Measurements from ENCODE around the gene LPAR6.
"Not testable (repeated sequence)": the region's sequence is repeated elsewhere in the genome, so short reads cannot be mapped to it uniquely, and the experiment has no call there.

Gene LPAR6, protein sequence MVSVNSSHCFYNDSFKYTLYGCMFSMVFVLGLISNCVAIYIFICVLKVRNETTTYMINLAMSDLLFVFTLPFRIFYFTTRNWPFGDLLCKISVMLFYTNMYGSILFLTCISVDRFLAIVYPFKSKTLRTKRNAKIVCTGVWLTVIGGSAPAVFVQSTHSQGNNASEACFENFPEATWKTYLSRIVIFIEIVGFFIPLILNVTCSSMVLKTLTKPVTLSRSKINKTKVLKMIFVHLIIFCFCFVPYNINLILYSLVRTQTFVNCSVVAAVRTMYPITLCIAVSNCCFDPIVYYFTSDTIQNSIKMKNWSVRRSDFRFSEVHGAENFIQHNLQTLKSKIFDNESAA

DNA sequence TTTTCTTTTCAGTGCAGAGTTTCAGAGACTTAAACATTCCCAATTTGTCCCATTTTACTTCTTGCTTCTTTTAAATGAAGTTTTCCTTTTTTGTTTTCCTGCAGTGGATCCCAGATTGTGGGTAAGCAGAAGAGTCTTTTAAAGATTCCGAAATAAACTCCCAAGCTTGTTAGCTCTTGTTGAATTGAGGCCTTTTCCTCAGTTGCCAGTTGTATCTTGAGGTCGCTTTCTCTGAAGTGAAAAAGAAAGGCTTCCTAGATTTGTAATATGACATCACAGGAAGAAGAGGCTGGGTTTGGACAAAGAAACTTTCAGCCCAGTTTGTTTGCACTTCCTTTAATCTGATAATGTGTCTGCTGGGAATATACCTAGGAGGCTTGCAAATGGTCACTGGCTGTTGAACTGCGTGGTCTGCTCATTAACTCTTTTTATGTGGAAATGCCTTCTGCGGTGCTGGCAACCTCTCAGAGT is at the start of gene LPAR6:
LPAR6 (minus strand) TSS at position 233 of the 471 bp plus-strand sequence. CDS start 690 bp downstream, outside the sequence.
- DNase-seq = no peak

DNA sequence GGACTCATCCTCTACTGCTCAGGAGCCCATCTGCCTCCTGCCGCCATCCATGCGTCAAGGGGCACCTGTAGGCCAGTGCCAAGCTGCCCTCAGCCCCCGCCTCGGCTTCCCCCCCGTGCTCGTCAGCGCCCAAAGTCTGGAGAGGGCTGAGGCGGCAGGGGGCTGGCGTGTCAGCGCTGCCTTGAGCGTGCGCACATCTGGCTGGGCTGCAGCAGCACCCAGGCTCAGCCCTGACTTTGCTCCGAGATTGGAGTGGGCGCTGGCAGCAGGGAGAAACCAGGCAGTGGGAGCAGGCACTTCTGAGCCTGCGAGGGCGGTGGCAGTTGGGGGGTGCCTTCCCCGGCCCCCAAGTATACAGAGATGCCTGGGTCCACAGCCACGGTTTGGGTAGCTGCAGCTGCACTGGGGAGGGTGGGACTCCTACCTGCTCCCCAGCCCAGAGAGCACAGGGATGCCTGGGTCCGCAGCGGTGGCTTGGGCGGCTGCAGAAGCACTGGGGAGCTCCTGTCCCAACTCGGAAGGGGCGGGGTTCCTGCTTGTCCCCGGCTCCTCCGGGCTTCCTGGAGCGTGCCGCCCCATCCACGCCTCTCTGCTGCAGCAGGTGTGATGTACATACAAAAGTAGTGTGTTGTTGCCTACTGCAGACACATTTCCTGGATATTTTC is 44.8 kb upstream of the LPAR6 start:
- DNase-seq = no peak

DNA sequence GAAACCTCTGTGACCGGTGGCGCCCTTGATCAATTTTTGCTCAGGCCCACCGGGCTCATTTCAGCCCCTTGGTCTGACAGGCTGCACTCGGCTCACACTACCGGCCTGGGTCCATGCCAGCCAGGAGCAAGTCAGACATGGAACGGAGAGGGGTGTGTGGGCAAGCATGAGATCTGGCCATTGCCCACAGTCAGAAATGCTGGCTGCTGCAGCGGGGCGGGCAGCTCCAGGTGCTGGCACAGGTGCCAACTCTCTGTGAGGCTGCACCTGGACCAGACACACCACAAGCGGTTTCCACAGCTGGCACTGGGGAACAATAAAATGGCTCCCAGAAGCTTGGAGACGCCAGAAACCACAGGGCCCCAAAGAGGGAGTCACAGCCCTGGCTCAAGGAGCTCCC is 43.6 kb upstream of the LPAR6 start:
- no peak for DNase-seq

DNA sequence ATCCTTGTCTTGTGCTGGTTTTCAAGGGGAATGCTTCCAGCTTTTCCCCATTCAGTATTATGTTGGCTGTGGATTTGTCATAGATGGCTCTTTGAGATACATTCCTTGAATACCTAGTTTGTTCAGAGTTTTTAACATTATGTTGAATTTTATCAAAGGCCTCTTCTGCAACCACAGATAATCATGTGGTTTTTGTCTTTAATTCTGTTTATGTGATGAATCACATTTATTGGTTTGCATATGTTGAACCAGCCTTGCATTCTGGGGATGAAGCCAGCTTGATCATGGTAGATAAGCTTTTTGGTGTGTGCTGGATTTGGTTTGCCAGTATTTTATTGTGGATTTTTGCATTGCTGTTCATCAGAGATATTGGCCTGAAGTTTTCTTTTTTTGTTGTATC is 38.3 kb upstream of the LPAR6 start:
- not testable (repeated sequence) for DNase-seq

DNA sequence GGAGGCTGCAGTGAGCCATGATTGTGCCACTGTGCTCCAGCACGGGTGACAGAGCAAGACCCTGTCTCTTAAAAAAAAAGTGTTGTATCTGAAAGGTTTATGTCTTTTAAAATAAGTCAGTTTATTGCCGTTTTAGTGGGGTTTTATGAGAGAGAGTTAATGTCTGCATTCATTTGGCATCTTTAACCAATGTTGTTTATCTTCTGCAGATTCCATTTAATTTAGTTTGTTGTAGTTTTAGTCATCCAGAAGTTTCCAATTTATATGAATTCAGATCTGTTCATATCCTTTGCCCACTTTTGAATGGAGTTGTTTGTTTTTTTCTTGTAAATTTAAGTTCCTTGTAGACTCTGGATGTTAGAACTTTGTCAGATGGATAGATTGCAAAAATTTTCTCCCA is 36.7 kb upstream of the LPAR6 start:
- DNase-seq = no peak

DNA sequence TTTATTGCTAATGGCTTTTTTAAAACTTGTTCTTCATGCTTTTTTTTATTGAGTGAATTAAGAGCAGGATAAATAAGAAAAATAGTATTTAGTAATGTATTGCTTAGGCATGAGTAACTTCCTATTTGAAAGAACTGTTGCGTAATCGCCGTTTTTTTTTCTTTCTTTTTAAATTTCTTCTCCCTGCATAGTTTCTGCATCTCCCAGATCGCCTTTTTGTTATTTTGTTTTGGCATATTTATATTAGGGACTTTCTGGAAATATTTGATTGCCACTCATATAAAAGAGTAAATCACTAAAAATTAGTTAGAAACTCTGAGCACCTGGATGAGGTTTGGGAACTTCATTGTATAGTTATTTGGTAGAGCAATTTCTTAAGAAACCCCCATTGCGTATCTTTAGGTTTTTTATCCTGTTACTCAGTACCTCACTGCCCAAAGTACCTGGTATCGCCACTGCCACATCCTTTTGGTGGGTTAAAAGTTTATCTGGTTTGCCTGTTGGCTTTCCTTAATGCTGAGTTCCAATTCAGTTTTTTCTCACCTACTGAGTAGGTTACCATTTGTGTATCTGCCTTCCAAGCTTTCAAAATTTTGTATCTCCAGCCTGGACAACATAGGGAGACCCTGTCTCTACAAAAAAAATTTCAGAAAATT is 36.2 kb upstream of the LPAR6 start:
- DNase-seq = no peak

DNA sequence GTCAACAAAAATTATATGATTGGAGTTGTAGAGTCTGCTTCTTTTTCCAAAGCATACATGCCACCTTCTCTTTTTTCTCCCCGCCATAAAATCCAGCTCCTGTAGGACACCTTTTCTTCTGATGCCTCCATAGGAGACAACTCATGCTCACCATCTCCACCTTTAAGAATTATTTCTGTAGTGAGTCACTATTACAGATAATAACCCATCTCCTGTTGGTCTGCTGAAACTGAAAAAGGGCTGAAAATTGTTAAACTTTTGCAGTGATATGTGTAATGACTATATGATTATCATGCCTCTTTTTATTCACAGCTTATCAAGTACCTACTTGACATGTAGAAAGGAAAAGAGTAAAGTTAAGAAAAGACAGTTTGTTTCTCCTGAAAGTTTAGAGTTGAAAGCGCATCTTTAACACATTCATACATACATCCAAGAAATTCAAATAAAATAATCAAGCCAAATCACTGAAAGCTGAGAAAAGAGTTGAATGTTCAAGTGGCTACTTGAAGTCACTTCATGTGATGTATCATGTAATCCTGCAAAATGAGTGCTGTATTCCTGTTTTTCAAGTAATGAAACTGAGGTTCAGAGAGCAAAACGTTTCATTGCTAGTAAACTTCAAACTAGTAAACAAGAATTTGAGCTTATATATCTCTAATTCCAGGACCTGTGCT is 35.5 kb upstream of the LPAR6 start:
- no peak for DNase-seq

DNA sequence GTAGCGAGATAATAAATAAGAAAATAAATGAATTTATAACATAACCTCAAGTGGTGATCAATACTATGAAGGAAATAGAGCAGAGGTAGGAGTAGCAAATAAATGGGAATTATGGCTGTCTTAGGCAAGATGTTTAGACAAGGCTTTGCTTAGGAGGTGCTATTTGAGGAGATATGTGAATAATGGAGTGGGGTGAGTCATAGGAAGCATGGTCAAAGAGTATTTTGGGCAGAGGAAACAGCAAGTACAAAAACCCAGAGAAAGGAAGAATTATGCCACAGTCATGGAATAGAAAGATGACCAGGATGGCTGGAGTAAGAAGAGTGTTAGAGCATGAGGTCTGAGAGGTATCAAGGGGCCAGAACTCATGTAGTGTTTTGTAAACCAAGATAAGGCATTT is 33.6 kb upstream of the LPAR6 start:
- DNase-seq = no peak

DNA sequence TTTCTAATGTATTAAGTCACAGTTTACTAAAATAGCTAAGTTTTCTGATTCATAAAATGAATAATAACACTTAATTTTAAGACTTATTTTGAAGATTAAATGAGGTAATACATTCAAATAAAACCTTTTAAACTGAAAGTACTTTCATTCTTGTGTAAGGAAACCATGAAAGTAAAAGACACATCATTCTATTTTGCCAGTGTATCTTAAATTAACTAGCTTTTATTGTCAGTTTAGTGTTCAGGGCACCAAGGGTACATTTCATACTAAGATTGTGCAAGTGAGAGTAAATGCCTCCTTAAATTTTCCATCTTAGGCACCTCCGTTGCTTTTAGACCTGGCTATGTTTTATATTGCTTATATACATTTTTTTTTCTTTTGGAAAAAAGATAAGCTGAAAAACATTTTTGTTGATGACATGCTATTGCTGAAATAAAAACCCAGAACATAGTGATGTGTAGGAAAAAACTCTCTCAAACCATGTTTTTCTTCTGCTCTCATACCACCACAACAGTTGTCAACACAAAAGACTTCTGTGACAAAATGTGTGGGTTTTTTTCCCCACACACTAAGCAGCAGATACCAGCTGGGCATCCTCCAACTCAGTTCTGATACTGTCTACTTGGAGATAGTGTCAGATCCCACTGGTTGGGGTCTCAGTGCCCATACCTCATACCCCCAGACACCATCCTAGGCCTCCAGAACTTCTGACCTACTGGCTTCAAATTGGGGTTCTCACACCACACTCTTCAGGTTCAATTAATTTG is 30.7 kb upstream of the LPAR6 start:
- no peak for DNase-seq

DNA sequence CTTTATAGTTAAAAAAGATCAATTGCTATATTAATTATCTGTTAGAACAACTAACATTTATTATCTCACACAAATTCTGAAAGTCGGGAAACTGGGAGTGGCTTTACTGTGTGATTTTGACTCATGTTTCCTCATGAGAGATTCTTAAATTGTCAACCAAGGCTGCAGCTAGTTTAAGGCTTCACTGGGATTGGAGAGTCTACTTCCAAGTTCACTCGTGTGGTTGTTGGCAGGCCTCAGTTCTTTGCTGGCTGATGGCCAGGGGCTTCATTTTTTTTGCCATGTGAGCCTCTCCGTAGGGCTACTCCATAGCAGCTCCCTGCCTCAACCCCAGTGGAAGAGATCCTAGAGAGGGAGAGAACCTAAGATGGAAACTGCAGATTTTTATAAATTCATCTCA is 24.5 kb upstream of the LPAR6 start:
- no peak for DNase-seq

DNA sequence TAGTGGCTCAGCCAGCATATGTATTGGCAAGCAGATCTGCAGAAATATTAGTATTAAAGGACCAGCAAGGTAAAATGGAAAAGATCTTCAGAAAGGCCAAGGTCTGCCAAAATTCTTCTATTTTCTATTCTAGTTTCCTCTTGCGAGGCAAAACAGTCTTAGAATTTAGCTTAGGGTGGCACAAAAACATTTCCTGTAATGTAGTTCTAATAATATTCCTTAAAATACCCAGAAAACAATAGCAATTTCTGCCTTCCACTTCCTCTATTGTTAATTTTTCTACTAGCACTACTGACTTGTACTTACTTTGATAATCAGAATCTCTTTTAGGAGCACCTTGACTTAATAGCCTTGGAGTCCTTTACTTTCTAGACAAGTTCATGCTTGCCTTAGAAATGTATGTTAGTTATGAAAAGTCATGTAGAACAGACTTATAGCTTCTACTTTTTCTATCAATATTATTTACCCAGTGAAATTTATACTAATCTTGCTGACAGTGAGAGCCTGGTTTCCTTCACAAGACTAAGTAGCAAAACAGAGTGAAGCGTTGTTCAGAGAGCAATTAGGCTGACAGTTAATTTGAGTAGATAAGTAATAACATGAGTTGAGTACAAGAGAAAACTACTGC is 23.9 kb upstream of the LPAR6 start:
- no peak for DNase-seq

DNA sequence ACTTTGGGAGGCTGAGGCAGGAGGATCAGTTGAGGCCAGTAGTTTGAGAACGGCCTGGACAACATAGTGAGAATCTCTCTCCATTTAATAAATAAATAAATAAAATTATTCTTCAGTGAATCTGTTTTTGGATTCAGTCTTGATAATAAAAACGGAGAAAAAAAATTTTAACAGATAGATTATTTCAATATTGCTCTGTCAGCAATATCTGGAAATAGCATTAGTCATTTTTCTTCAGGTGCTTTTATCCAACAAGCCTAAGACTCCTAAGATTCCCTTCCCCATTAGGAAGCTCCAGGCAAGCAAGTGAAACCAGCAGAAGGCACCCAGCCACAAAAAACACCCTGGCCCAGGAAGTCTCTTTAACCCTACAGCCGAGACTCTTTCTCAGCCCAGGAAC is 21.3 kb upstream of the LPAR6 start:
- no peak for DNase-seq

DNA sequence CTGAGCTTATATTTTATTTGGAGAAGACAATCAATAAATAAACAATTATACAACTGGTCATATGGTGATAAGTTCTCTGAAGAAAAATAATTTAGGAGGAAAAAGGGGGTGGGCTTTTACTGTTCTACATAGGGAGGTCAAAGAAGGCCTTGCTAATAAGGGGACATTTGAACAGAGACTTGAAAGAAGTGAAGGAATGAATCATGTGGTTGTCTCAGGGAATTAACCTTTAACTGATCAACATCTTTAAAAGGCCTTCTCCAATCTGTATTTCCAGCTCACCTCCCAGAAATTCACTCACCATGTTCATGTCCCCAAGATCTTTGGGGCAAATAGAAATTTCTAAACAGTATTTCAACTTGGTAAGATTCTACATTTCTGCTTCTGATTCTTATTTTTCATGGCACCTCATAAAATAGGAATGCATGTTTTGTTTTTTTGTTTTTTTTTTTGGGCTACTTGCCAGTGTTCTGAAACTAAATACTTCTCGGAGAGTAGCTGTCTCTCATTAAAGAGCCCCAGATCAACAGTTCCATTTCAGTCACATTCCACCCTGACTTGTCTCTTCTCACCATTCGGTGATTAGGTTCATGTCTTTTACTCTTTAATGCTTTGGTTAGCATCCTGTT is 19.2 kb upstream of the LPAR6 start:
- DNase-seq = no peak

DNA sequence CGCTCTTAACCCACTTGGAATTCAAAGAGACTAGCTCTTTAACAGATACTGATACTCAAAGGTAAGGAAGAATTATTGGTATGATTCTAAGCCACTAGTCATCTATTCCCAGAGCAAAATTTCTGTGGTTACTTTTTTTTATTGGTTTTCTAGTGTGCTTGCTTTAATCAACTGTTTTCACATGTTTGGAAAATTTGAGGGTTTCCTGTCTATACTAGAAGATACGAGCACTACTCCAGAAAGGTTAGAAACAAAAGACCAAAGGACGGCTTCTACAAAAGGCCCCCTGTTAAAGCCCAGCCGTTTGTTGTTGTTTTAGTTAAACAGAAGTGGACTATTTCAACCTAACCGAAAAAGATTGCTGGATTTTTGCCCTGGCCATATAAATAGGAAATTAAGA is 18.5 kb upstream of the LPAR6 start:
- no peak for DNase-seq

DNA sequence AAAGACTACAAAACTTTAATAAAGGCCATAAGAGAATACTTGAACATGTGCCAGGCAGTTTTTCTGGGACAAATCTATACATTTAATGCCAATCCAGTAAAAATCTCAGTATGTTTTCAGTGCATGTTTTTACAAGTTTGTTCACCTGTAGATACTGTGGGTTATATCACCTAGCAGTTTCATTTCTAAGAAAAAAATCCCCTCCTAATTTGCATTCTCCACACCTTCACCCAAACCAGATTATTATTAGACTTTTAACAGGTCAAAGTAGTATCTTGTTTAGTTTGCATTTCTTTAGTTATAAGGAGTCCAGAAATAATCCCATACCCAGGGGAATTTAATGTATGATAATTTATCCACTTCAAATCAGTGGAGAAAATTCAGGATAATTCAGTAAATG is 17.0 kb upstream of the LPAR6 start:
- DNase-seq = no peak

DNA sequence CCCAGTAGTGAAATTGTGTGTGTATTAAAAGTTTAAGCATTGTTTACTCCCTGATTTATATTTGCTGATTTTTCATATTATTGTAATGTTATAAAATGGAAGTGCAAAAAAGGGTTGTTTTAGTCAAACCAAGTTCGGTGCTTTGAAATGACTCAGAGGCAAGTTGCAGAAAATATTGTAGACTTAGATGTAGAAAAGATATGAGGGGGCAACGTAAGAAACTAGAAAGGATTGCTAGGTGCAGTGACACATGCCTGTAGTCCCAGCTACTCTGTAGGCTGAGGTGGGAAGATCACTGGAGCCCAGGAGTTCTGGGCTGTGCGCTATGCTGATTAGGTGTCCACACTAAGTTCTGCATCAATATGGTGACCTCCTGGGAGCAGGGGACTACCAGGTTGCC is 16.1 kb upstream of the LPAR6 start:
- DNase-seq = no peak

DNA sequence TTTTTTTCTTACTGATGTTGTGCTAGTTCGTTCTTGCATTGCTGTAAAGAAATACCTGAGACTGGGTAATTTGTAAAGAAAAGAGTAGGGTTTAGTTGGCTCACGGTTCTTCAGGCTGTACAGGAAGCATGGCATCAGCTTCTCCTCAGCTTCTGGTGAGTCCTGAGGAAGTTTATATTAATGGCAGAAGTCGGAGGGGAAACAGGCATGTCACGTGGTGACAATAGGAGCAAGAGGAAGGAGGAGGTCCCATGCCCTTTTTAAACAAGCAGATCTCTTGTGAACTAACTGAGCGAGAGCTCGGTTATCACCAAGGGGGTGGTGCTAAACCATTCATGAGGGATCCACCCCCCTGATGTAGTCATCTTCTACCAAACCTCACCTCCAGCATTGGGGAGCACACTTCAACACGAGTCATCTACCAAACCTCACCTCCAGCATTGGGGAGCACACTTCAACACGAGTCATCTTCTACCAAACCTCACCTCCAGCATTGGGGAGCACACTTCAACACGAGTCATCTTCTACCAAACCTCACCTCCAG is 13.9 kb upstream of the LPAR6 start:
- not testable (repeated sequence) for DNase-seq

DNA sequence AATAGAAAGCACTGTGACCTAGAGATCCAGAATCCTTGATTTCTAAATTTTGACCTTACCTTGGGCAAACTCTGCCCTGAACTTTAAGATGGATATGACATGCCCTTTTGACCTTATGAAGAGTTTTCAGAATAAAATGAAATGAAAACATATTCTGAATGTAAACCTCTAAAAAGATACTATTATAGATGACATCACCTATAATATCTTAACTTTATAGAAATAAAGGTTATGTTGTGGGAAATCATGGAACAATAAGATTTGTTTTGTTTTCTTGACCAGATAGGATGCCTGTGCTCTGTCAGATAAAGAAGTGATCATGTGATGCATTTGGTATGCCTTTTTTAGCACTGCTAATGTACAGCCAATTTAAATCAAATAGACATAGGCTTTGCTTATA is 13.1 kb upstream of the LPAR6 start:
- no peak for DNase-seq

DNA sequence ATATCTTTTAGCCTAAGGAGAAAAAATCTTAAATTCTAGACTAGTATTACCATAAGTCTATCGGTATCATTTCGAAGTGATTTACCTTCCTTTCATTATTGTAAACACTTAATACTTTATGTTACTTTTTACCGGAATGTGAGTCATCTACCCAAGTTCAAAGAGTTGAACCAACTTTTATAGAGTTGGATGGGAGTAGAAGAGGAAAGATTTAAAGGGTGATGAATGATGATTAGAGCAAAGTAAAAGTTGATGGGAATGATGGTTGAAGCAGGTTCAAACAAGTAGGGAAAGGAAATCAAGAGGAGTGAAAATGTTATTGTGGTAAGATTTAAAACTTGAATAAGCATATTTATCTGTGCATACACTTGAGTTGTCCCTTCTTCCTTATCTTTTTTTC is 11.3 kb upstream of the LPAR6 start:
- no peak for DNase-seq

DNA sequence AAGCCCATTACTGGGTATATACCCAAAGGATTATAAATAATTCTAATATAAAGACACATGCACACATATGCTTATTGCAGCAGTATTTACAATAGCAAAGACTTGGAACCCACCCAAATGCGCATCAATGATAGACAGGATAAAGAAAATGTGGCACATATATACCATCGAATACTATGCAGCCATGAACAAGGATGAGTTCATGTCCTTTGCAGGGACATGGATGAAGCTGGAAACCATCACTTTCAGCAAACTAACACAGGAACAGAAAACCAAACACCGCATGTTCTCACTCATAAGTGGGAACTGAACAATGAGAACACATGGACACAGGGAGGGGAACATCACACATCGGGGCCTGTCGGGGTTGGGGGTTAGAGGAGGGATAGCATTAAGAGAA is 9.1 kb upstream of the LPAR6 start:
- DNase-seq = not testable (repeated sequence)

DNA sequence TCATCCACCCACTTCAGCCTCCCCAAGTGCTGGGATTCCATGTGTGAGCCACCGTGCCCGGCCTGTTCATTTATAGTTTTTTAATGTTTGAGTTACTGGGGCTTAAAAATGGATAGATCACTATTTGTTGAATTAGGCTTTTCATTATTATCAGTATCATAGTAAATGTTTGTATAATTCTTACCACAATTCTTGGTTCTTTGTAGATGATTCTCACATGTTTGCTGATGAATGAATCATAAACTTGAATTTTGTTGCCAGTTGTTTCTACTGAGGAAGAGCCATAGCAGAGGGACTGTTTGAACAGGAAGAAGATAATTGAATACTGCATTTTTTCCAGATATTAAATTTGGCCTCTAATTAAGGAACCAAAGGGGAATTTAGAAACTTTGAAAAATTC is 2.6 kb upstream of the LPAR6 start:
- DNase-seq = no peak
